Right atrium auricular region (tissue), 2 donors: ENCODE data around the gene AFDN. TPM values are rescaled to one million over a fixed set of nuclear protein-coding genes. Genes with fewer than 3 reads are reported as not detected.

Experiments
- DNase-seq: peaks from one replicate; pipeline ENCODE4 v3.0.0-alpha.2; 2019; ENCODE audit warnings: low spot score
- H3K27ac ChIP-seq, 2 donors: fragments of 200-600 bp; sonication (generic); 1 replicate in 1 of 2; 2 replicates in 1 of 2; pipeline ENCODE4 v1.5.1; 2016 to 2019
- H3K27me3 ChIP-seq, 2 donors: fragments of 200-600 bp; sonication (generic); one replicate each; pipeline versions ENCODE4 v1.5.1 to v1.6.0; 2017 to 2019
- H3K36me3 ChIP-seq: fragments of 200-600 bp; sonication (generic); one replicate; pipeline ENCODE4 v1.5.1; 2016
- H3K4me1 ChIP-seq, 2 donors: fragments of 200-600 bp; sonication (generic); one replicate each; pipeline versions ENCODE4 v1.5.1 to v1.6.0; 2017 to 2019
- H3K4me3 ChIP-seq, 2 donors: fragments of 200-600 bp; sonication (generic); 1 replicate in 1 of 2; 2 replicates in 1 of 2; pipeline ENCODE4 v1.5.1; 2017 to 2019; ENCODE audit warnings: mild to moderate bottlenecking in 1 of 2, moderate library complexity in 1 of 2
- H3K9me3 ChIP-seq, 2 donors: fragments of 200-600 bp; sonication (generic); one replicate each; pipeline ENCODE4 v1.5.1; 2019
- total RNA-seq, 2 donors: library from RNA; depleted of rRNA; stranded (reverse); fragments of >200 nt; gene quantifications; one replicate each; pipeline ENCODE4 v1.1.0, GENCODE V29; 2016
- TF ChIP-seq, protein P1 (sequence below), 2 donors: fragments of 200-600 bp; sonication (generic); IDR thresholded peaks; one replicate each; pipeline ENCODE4 v1.5.1; 2019; ENCODE audit warnings: antibody characterized with exemption in 2 of 2

AFDN gene
- total RNA-seq, 2 donors from 2014 or later: 51.6 to 51.8 TPM

DNA sequence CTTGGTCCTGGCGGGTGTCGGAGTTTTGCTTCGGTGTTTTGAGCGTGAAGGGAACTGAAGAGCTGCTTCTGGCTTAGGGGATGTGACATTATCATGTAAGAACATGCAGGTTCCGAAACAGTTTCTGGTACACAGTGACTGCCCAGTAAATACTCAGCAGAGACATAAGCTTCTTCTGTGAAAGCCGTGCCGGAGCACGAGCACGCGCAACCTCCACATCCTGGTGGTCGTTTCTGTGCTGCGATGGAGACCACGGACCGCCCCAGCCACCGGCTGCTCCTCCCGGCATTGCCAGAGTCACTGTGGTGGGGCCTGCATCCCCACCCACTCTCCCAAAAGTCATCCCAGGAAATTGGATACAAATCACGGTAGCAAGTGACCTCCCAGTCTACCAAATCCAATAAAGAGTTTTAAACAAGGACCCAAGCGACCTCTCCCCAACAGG is 189.5 kb downstream of the AFDN start:
- DNase-seq: no peak
- H3K9me3 ChIP-seq: peaks cover 0 to 14% of the 10 kb centered on the region in 2 donors
- no peak overlapping the region for H3K27ac ChIP-seq
- H3K27me3 ChIP-seq: no peaks in the 10 kb centered on the region
- H3K4me1 ChIP-seq: no peaks in the 10 kb centered on the region
- no peak overlapping the region for H3K4me3 ChIP-seq
- TF ChIP-seq, protein P1, sequence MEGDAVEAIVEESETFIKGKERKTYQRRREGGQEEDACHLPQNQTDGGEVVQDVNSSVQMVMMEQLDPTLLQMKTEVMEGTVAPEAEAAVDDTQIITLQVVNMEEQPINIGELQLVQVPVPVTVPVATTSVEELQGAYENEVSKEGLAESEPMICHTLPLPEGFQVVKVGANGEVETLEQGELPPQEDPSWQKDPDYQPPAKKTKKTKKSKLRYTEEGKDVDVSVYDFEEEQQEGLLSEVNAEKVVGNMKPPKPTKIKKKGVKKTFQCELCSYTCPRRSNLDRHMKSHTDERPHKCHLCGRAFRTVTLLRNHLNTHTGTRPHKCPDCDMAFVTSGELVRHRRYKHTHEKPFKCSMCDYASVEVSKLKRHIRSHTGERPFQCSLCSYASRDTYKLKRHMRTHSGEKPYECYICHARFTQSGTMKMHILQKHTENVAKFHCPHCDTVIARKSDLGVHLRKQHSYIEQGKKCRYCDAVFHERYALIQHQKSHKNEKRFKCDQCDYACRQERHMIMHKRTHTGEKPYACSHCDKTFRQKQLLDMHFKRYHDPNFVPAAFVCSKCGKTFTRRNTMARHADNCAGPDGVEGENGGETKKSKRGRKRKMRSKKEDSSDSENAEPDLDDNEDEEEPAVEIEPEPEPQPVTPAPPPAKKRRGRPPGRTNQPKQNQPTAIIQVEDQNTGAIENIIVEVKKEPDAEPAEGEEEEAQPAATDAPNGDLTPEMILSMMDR (IDR thresholded peaks at IDR 0.05): no peak
- no peaks in the 10 kb centered on the region for H3K36me3 ChIP-seq

DNA sequence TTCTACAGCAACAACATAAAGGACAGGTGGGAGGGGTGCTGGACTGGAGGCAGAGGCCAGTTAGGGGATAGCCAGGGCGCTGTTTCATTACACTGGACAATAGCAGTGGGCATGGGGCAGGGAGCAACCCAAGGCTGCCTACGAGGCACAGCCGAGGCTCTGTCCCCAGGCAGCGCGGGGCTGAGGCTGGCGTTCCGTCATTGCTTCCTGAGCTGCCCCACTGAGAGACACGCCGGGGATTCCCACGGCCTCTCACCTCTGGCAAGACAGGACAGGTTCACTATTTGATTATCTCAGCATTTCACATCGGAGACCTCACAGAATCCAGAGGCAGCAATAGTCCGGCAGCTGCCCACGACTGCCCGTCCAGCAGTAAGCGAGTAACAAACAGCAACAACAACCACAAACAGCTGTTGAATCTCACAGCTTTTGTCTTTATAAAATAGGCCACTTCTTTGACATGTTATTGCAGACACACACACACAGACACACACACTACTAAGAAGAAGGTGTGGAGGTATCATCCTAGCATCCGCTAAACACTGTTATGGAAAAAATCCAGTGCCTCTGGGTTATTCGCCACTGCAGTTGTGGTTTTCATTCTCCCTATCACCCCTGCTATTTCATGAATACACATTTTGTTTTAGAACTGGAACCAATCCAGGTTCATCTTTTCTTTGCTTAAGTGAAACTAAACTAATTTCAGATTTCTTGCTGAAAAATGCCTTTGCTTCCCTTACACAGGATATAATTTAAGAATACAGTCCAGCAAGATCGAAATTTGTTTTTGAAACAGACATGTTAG is 190.2 kb downstream of the AFDN start:
- Histone ChIP-seq H3K27me3 (no peaks in the 10 kb centered on the region), H3K27ac (no peak overlapping the region), H3K4me1 (no peaks in the 10 kb centered on the region), H3K4me3 (no peak overlapping the region), H3K9me3 (peaks cover 0 to 7% of the 10 kb centered on the region in 2 donors), H3K36me3 (no peaks in the 10 kb centered on the region)
- DNase-seq: no peak
- TF ChIP-seq, protein P1 (IDR thresholded peaks at IDR 0.05): no peak

DNA sequence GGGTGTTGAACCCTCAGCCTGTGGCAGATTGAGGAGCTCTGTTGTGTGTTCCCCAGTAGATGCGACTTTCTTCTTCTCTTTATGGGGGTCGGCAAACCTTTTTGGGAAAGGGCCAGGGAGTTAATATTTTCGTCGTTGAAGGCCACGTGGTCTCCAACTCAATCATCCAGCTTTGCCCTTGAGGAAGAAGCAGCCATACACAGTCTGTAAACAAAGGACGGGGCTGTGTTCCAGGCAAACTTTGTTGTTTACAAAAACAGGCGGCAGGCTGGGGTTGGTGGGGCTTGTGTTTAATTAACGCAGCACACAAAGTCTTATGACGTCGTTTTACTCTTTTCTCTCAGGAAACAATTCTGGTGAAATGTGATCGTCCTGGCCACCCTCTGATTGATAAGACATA is 190.9 kb downstream of the AFDN start:
- Histone ChIP-seq H3K4me1 (no peaks in the 10 kb centered on the region), H3K36me3 (no peaks in the 10 kb centered on the region), H3K9me3 (no peaks in the 10 kb centered on the region), H3K4me3 (no peak overlapping the region), H3K27ac (no peak overlapping the region), H3K27me3 (no peaks in the 10 kb centered on the region)
- no peak for DNase-seq
- TF ChIP-seq, protein P1 (IDR thresholded peaks at IDR 0.05): no peak

DNA sequence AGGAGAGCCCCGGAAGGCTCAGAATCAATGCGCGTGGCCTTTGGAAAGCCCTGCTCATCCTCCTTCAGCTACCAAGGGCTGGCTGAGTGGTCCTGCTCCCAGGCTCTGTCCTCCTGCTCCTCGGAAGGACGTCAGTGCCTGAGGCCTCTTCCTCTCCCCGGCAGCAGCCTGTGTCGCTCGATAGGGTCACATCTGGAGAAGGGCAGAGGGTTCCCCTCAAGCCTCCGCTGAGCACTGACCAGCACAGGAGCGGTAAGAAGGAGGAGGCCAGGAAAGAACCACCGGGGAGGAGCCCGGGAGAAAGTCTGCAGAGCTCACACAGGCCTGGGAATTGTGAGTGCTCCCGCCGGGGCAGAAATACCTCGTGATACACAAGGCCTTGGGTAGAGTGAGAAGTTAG is 192.0 kb downstream of the AFDN start:
- Histone ChIP-seq H3K4me3 (no peak overlapping the region), H3K4me1 (no peaks in the 10 kb centered on the region), H3K27me3 (no peaks in the 10 kb centered on the region), H3K27ac (no peak overlapping the region), H3K9me3 (no peaks in the 10 kb centered on the region), H3K36me3 (no peaks in the 10 kb centered on the region)
- TF ChIP-seq, protein P1 (IDR thresholded peaks at IDR 0.05): no peak
- DNase-seq: no peak

DNA sequence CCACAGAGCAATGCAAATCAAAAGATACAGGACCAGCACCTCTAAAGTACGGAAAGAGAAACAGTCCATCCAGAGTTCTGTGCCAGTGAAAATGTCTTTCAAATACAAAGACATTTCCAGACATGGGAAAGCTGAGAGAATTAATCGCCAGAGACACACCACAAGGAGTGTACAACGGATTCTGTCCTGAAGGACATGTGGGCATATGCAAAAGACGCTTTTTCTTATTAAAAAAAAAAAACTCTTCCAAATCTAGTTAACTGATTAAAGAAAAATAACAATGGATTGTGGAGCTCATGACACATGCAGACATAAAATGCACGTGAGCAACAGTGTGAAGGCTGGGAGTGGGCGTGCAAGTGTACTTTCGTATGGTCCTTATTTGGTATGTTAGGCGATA is 193.5 kb downstream of the AFDN start:
- no peaks in the 10 kb centered on the region for H3K36me3 ChIP-seq
- no peaks in the 10 kb centered on the region for H3K27me3 ChIP-seq
- TF ChIP-seq, protein P1 (IDR thresholded peaks at IDR 0.05): no peak
- H3K4me3 ChIP-seq: no peak overlapping the region
- H3K27ac ChIP-seq: no peak overlapping the region
- H3K4me1 ChIP-seq: no peaks in the 10 kb centered on the region
- peak; percentile 30 for DNase-seq
- no peaks in the 10 kb centered on the region for H3K9me3 ChIP-seq

DNA sequence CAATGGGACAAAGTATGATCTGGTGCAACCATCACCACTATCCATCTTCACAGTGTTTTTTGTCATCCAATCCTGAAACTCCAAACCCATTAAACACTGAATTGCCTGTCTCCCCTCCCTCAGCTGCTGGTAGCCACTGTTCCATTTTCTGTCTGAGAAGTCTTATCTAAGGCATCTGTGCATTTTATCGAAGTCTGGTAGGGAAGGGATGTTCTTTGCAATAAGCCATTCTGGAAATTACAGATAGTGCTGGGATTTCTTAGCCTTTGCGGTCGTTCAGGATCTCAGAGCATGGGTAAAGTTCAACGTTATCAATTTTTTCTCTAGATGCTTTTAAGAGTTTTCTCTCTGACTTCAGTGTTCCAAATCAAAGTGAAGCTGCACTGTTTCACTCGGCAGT is 194.9 kb downstream of the AFDN start:
- no peak overlapping the region for H3K27ac ChIP-seq
- no peaks in the 10 kb centered on the region for H3K27me3 ChIP-seq
- H3K9me3 ChIP-seq: no peaks in the 10 kb centered on the region
- TF ChIP-seq, protein P1 (IDR thresholded peaks at IDR 0.05): no peak
- H3K36me3 ChIP-seq: no peaks in the 10 kb centered on the region
- no peak for DNase-seq
- H3K4me3 ChIP-seq: no peak overlapping the region
- no peaks in the 10 kb centered on the region for H3K4me1 ChIP-seq
